H1 (cell line): ENCODE results near the gene ACHE. TPM values are rescaled to one million over a fixed set of nuclear protein-coding genes. Genes with fewer than 3 reads are reported as not detected.

ENCODE experiments used
- CTCF ChIA-PET: fragments of 300-600 bp; sonication (Branson Sonifier 250); formaldehyde crosslinking; loops from one replicate; lab custom pipeline; 2021; ENCODE audit not compliant: partially characterized antibody; lab: Charles Lee
- POLR2A ChIA-PET: fragments of 300-600 bp; sonication (Branson Sonifier 250); formaldehyde crosslinking; loops from one replicate; lab custom pipeline; 2021; ENCODE audit warnings: inconsistent platforms; ENCODE audit not compliant: partially characterized antibody; lab: Charles Lee
- DNase-seq, 2 experiments: peaks; one replicate each; pipeline versions ENCODE4 v3.0.0 to v3.0.0-alpha.2; 2010 to 2022; ENCODE audit warnings: low spot score in 2 of 2, low read depth in 1 of 2, mixed read lengths in 1 of 2
- FAIRE-seq: peaks from 2 replicates; lab custom pipeline; 2011; peaks lifted over from hg19 to GRCh38; lab: Jason Lieb, UNC
- H2AFZ ChIP-seq: 2 replicates; pipeline ENCODE4 v1.8.1; 2012; ENCODE audit warnings: low read length, inconsistent platforms
- H2AK5ac ChIP-seq: 2 replicates; pipeline ENCODE4 v1.6.1; 2013; ENCODE audit warnings: low read depth, low read length
- H2BK120ac ChIP-seq: replicated peaks from 2 replicates; pipeline ENCODE3; 2013; ENCODE audit warnings: low read depth, low read length, inconsistent platforms
- H2BK12ac ChIP-seq: 2 replicates; pipeline ENCODE4 v1.6.1; 2013; ENCODE audit warnings: low read depth, low read length
- H2BK15ac ChIP-seq: 2 replicates; pipeline ENCODE4 v1.6.1; 2013; ENCODE audit warnings: low read length
- H2BK20ac ChIP-seq: 2 replicates; pipeline ENCODE4 v1.6.1; 2013; ENCODE audit warnings: low read length
- H2BK5ac ChIP-seq: 2 replicates; pipeline ENCODE4 v1.6.1; 2013; ENCODE audit warnings: low read depth, low read length
- H3K14ac ChIP-seq: 2 replicates; pipeline ENCODE4 v1.6.1; 2013; ENCODE audit warnings: inconsistent platforms; ENCODE audit not compliant: insufficient read length
- H3K18ac ChIP-seq: 2 replicates; pipeline ENCODE4 v1.6.1; 2013; ENCODE audit warnings: low read length; ENCODE audit errors: extremely low read depth
- H3K23ac ChIP-seq: 2 replicates; pipeline ENCODE4 v1.6.1; 2013; ENCODE audit warnings: inconsistent platforms; ENCODE audit not compliant: insufficient read length
- H3K23me2 ChIP-seq: 2 replicates; pipeline ENCODE4 v1.6.1; 2013; ENCODE audit warnings: low read depth, low read length
- H3K27ac ChIP-seq: 2 replicates; pipeline ENCODE4 v1.6.1; 2011; ENCODE audit warnings: low read depth, low read length, inconsistent platforms
- H3K27me3 ChIP-seq, 4 experiments: replicated peaks in 1 of 4; 1 replicate in 1 of 4; 2 replicates in 3 of 4; pipeline versions ENCODE4 v1.6.1 to v1.8.1; 2011 to 2013; ENCODE audit warnings: low read length in 3 of 4, mild to moderate bottlenecking in 3 of 4, inconsistent platforms in 2 of 4, mixed read lengths in 2 of 4, moderate library complexity in 1 of 4; ENCODE audit not compliant: control insufficient read depth in 3 of 4, insufficient read depth in 3 of 4; ENCODE audit errors: extremely low read depth in 1 of 4
- H3K36me3 ChIP-seq, 4 experiments: 2 replicates each; pipeline versions ENCODE4 v1.6.1 to v1.8.1; 2011 to 2013; ENCODE audit warnings: mild to moderate bottlenecking in 4 of 4, low read length in 3 of 4, moderate library complexity in 2 of 4, control low read depth in 1 of 4, inconsistent platforms in 1 of 4; ENCODE audit not compliant: insufficient read depth in 4 of 4, control insufficient read depth in 2 of 4
- H3K4ac ChIP-seq: replicated peaks from 2 replicates; pipeline ENCODE3; 2013; ENCODE audit warnings: low read length, low read depth, mixed read lengths, inconsistent platforms; ENCODE audit not compliant: insufficient read length
- H3K4me1 ChIP-seq, 4 experiments: replicated peaks in 1 of 4; 1 replicate in 1 of 4; 2 replicates in 3 of 4; pipeline versions ENCODE4 v1.6.1 to v1.8.1; 2011 to 2013; ENCODE audit warnings: low read length in 3 of 4, inconsistent platforms in 2 of 4, mixed read lengths in 1 of 4; ENCODE audit not compliant: insufficient read depth in 4 of 4, control insufficient read depth in 3 of 4
- H3K4me2 ChIP-seq, 2 experiments: 2 replicates each; pipeline versions ENCODE4 v1.6.1 to v1.8.1; 2011 to 2013; ENCODE audit warnings: low read depth in 2 of 2, low read length in 2 of 2, control low read depth in 1 of 2, inconsistent platforms in 1 of 2, mild to moderate bottlenecking in 1 of 2; ENCODE audit not compliant: insufficient read depth in 1 of 2
- H3K4me3 ChIP-seq, 4 experiments: fragments of 200-600, 300-600 bp in 1 of 4; sonication (generic), shearing (Covaris generic), sonication (Bioruptor Twin) in 1 of 4; 2 replicates each; pipeline versions ENCODE4 v1.5.1 to v1.8.1; 2011 to 2016; ENCODE audit warnings: low read length in 4 of 4, low read depth in 3 of 4, control low read depth in 2 of 4, inconsistent platforms in 2 of 4, mild to moderate bottlenecking in 2 of 4, mixed read lengths in 1 of 4, moderate library complexity in 1 of 4; ENCODE audit not compliant: insufficient read depth in 2 of 4; ENCODE audit errors: extremely low read depth in 1 of 4
- H3K56ac ChIP-seq: replicated peaks from 2 replicates; pipeline ENCODE3; 2013; ENCODE audit warnings: low read depth, mild to moderate bottlenecking, mixed read lengths, low read length, inconsistent platforms; ENCODE audit not compliant: insufficient read length
- H3K79me1 ChIP-seq: 2 replicates; pipeline ENCODE4 v1.6.1; 2013; ENCODE audit warnings: low read depth, low read length, control low read depth
- H3K79me2 ChIP-seq, 2 experiments: 2 replicates each; pipeline versions ENCODE4 v1.6.1 to v1.8.1; 2012 to 2013; ENCODE audit warnings: low read length in 2 of 2, mild to moderate bottlenecking in 2 of 2, inconsistent platforms in 1 of 2; ENCODE audit not compliant: insufficient read depth in 2 of 2, control insufficient read depth in 1 of 2
- H3K9ac ChIP-seq, 4 experiments: replicated peaks in 1 of 4; 1 replicate in 1 of 4; 2 replicates in 3 of 4; pipeline versions ENCODE4 v1.6.1 to v1.8.1; 2011 to 2013; ENCODE audit warnings: low read depth in 3 of 4, low read length in 3 of 4, control low read depth in 2 of 4, mild to moderate bottlenecking in 2 of 4, moderate library complexity in 2 of 4, inconsistent platforms in 1 of 4; ENCODE audit errors: extremely low read depth in 1 of 4
- H3K9me3 ChIP-seq, 2 experiments: 2 replicates each; pipeline versions ENCODE4 v1.6.1 to v1.8.1; 2012 to 2013; ENCODE audit warnings: mild to moderate bottlenecking in 2 of 2, moderate library complexity in 2 of 2, control low read depth in 1 of 2, inconsistent platforms in 1 of 2, low read depth in 1 of 2, low read length in 1 of 2, mixed read lengths in 1 of 2; ENCODE audit not compliant: insufficient read depth in 2 of 2
- H4K20me1 ChIP-seq, 2 experiments: replicated peaks in 1 of 2; 2 replicates each; pipeline versions ENCODE3 to v1.8.1; 2011 to 2013; ENCODE audit warnings: inconsistent platforms in 2 of 2, low read length in 2 of 2, mild to moderate bottlenecking in 1 of 2; ENCODE audit not compliant: insufficient read depth in 2 of 2, control insufficient read depth in 1 of 2
- H4K5ac ChIP-seq: 2 replicates; pipeline ENCODE4 v1.6.1; 2013; ENCODE audit warnings: low read length, low read depth, mixed read lengths, inconsistent platforms; ENCODE audit not compliant: insufficient read length
- H4K8ac ChIP-seq: 2 replicates; pipeline ENCODE4 v1.8.0; 2013; ENCODE audit warnings: mild to moderate bottlenecking, moderate library complexity, low read length, inconsistent platforms; ENCODE audit not compliant: insufficient read depth; ENCODE audit errors: extremely low read depth
- H4K91ac ChIP-seq: replicated peaks from 2 replicates; pipeline ENCODE3; 2013; ENCODE audit warnings: low read length, mixed read lengths, inconsistent platforms; ENCODE audit not compliant: insufficient read length
- EZH2 ChIP-seq: fragments of 200-600 bp; sonication (generic); IDR thresholded peaks from 2 replicates; pipeline ENCODE4 v1.7.1; 2012; ENCODE audit warnings: low read depth, mild to moderate bottlenecking, moderate library complexity, low read length, inconsistent platforms; ENCODE audit not compliant: severe bottlenecking
- NRF1 ChIP-seq: IDR thresholded peaks from 2 replicates; pipeline ENCODE4 v1.6.1; 2011; ENCODE audit warnings: mild to moderate bottlenecking, low read depth, low read length, improper control_type of control experiment
- WGBS, 2 experiments: shearing (Covaris generic) in 1 of 2; methylation state at CpG; one replicate each; pipeline versions ENCODE4 v1.1.6 to v1.1.7; 2013 to 2015; ENCODE audit warnings: low lambda C conversion rate in 2 of 2, mixed read lengths in 2 of 2, inconsistent platforms in 1 of 2, low coverage in 1 of 2, missing lambda C conversion rate in 1 of 2; ENCODE audit not compliant: insufficient replicate concordance in 2 of 2, insufficient coverage in 1 of 2, insufficient read length in 1 of 2; ENCODE audit errors: extremely low coverage in 1 of 2, missing lambda C conversion rate in 1 of 2; 5-methylcytosine and 5-hydroxymethylcytosine counted together
- long read RNA-seq, 2 experiments: library from RNA in 1 of 2; library from capped mRNA in 1 of 2; stranded (forward); transcript quantifications; one replicate each; pipeline ENCODE4 v2.0.0, GENCODE V29; 2021; ENCODE audit warnings: inconsistent platforms in 1 of 2
- polyA minus RNA-seq, 3 experiments: library from RNA; depleted of rRNA, polyadenylated mRNA; stranded (reverse); fragments of >200 nt; gene quantifications; 1 replicate in 2 of 3; 2 replicates in 1 of 3; pipeline ENCODE4 v1.2.3, GENCODE V29; 2011
- polyA plus RNA-seq, 7 experiments: library from polyadenylated mRNA; depleted of rRNA in 3 of 7; stranded (reverse) in 5 of 7; unstranded in 2 of 7; fragments of >200 nt in 5 of 7; fragments of 200-250 nt in 2 of 7; gene quantifications; 1 replicate in 5 of 7; 2 replicates in 1 of 7; 4 replicates in 1 of 7; pipeline versions ENCODE4 v1.2.1 to v1.2.3, GENCODE V29; 2011 to 2013; ENCODE audit warnings: missing spikeins in 2 of 7, mixed read lengths in 2 of 7
- total RNA-seq: library from RNA; stranded (reverse); fragmentation: NEBNext Ultra II Directional; extraction: Animal tissue kit (Norgen Biotek cat#: 25700); gene quantifications from 2 replicates; pipeline ENCODE4 v1.2.1, GENCODE V29; 2021

ACHE gene
- total RNA-seq, result 4.3 and 4.8 TPM in 2 replicates
- polyA plus RNA-seq (2011; rRNA removed), result 1.4 and 2.8 TPM in 2 replicates
- polyA plus RNA-seq (2011; cell fraction: cytosol; rRNA removed), result 1.8 TPM
- 7.7 TPM for polyA plus RNA-seq (2011; cell fraction: nucleus; rRNA removed)
- 1.6 to 2.9 TPM (median 2.2 TPM) in 4 replicates for polyA plus RNA-seq (2012, experiment 1 of 2)
- 1.2 TPM for polyA plus RNA-seq (2012, experiment 2 of 2)
- polyA plus RNA-seq (2013, experiment 1 of 2), result 6.7 TPM
- polyA plus RNA-seq (2013, experiment 2 of 2), result 6.3 TPM
- polyA minus RNA-seq (2011; rRNA and poly(A)+ RNA removed), result 0.44 and 0.95 TPM in 2 replicates
- polyA minus RNA-seq (2011; cell fraction: cytosol; rRNA and poly(A)+ RNA removed), result 2.3 TPM
- 2.3 TPM for polyA minus RNA-seq (2011; cell fraction: nucleus; rRNA and poly(A)+ RNA removed)
- long read RNA-seq, experiment 1, partial matches to known transcripts, result 8 of 13 reads
- long read RNA-seq, experiment 1, other reads (novel, unspliced or antisense), result 4 of 13 reads
- long read RNA-seq, experiment 2, result 0 reads

DNA sequence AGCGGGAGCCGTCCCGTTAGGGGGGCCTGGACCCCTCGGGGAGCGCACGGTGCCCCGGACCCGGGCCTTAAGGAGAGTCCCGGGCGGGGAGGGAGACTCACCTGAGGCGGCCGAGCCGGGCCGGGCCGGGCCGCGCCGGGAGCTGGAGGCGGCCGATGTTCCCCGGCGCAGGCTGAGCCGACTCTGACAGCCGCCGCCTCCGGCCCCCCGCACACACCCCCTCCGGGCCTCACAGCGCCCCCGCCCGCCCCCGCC, at the start of gene ACHE:
TSS of gene ACHE (minus strand) at position 188 of the 255 bp plus-strand sequence. CDS start 1,656 bp downstream, outside the sequence.
- Histone ChIP-seq H3K4me1 (peaks cover 0 to 10% (median 6%) of the 10 kb centered on the region in 4 experiments; a peak in 6 of 7 replicates), H3K27me3 (peaks cover 15 to 35% (median 19%) of the 10 kb centered on the region in 4 experiments), H3K27ac (no peak within 1 kb of the TSS), H4K8ac (no peak within 1 kb of the TSS), H3K14ac (no peak within 1 kb of the TSS), H3K9ac (no peak within 1 kb of the TSS), H2BK5ac (no peak within 1 kb of the TSS), H3K4me3 (peak within 1 kb of the TSS; percentile 10 to 73 (median 42)), H4K20me1 (peaks cover 0 to 5% of the 10 kb centered on the region in 2 experiments), H2AFZ (no peak within 1 kb of the TSS), H3K36me3 (no peaks in the 10 kb centered on the region), H4K5ac (no peak within 1 kb of the TSS), H3K23ac (no peak within 1 kb of the TSS), H3K23me2 (peaks cover 6% of the 10 kb centered on the region; the same call in 1 of the 2 replicates), H3K4ac (peak within 1 kb of the TSS; percentile 65), H2BK120ac (no peak within 1 kb of the TSS), H3K4me2 (peak within 1 kb of the TSS; percentile 74 to 78), H2BK12ac (peak within 1 kb of the TSS; percentile 9; the same call in 1 of the 2 replicates), H3K79me2 (no peaks in the 10 kb centered on the region), H3K18ac (peak within 1 kb of the TSS; percentile 11), H3K56ac (no peak within 1 kb of the TSS), H3K9me3 (no peaks in the 10 kb centered on the region), H2AK5ac (no peak within 1 kb of the TSS), H4K91ac (peak within 1 kb of the TSS; percentile 55), H3K79me1 (no peaks in the 10 kb centered on the region), H2BK20ac (no peak within 1 kb of the TSS), H2BK15ac (peak within 1 kb of the TSS; percentile 75; the same call in 1 of the 2 replicates)
- ChIA-PET POLR2A (interaction anchor here (0.5 to 1.8 kb wide), 6 partner anchors 14 to 403 kb away, joined by 3 to 5 read pairs (median 4); no protein-coding TSS in a partner anchor), CTCF (interaction anchor here (0.6 to 2.5 kb wide), 8 partner anchors 55 to 264 kb away, joined by 3 to 17 read pairs (median 6); partner anchors contain the start of genes MUC3A and TRIM56)
- TF ChIP-seq EZH2 (peak; percentile 65), NRF1 (no peak)
- no peak for DNase-seq
- 2% methylated on average over 12 of the region's 32 CpGs; no CpG with 5 or more reads in 1 of the 2 experiments for WGBS, 2 experiments
- no peak for FAIRE-seq
